GM12875 (cell line): Measurements from ENCODE around the gene AHDC1.

ENCODE experiments used
- H3K4me3 ChIP-seq: one replicate; pipeline ENCODE4 v1.5.1; 2011; ENCODE audit warnings: low read depth, low read length, control low read depth
- CTCF ChIP-seq: IDR thresholded peaks from 2 replicates; pipeline ENCODE4 v1.5.1; 2011; ENCODE audit warnings: low read depth, mild to moderate bottlenecking, control low read depth, inconsistent platforms, low read length, moderate library complexity, borderline replicate concordance; ENCODE audit not compliant: insufficient read depth

Gene AHDC1

GRCh38 chr1:27499142-27499541 is 104.8 kb downstream of the AHDC1 start:
- no peak for TF ChIP-seq CTCF
- no peak overlapping the region for H3K4me3 ChIP-seq

GRCh38 chr1:27496604-27497155 is 107.3 kb downstream of the AHDC1 start:
- TF ChIP-seq CTCF, result no peak
- no peak overlapping the region for H3K4me3 ChIP-seq

- TF ChIP-seq CTCF, result no peak
Measured at GRCh38 chr1:27492796-27493195, 111.1 kb downstream of the AHDC1 start.

GRCh38 chr1:27491748-27492700 is 111.9 kb downstream of the AHDC1 start:
- no peak overlapping the region for H3K4me3 ChIP-seq
- no peak for TF ChIP-seq CTCF

More at GRCh38 chr1:27492796-27493195, 111.1 kb downstream of the AHDC1 start:
- no peak overlapping the region for H3K4me3 ChIP-seq

GRCh38 chr1:27489973-27490741 is 113.8 kb downstream of the AHDC1 start, which contains the start of gene WASF2:
Gene WASF2, minus strand, starts transcription at chr1:27490167. Its CDS starts 61,277 bp downstream, at chr1:27428890.
- peak within 1 kb of the TSS; percentile 87 for H3K4me3 ChIP-seq
- no peak for TF ChIP-seq CTCF

- TF ChIP-seq CTCF, result no peak
- H3K4me3 ChIP-seq, result peak overlapping the region; percentile 87
Measured at GRCh38 chr1:27489501-27489972, 114.4 kb downstream of the AHDC1 start.
